K562 (cell line): Measurements from ENCODE around the gene C11orf52. TPM values are rescaled to one million over a fixed set of nuclear protein-coding genes. Genes with fewer than 3 reads are reported as not detected.

ENCODE experiments used
- ATAC-seq: fragments of 200-7000 bp; cut with Tn5 transposase; 3 replicates; pipeline ENCODE4 v1.9.1; 2020; ENCODE audit warnings: moderate library complexity
- BruUV-seq: library from RNA; stranded (reverse); fragments of 400-500 nt; replicated peaks from 2 replicates; lab custom pipeline; 2021; lab: Mats Ljungman, UMichigan
- CTCF ChIA-PET: fragments of 300-600 bp; formaldehyde crosslinking; extraction: SDS; loops from one replicate; lab custom pipeline; 2021; ENCODE audit warnings: low intra/inter-chr PET ratio; lab: Yijun Ruan, JAX
- POLR2A ChIA-PET: fragments of 300-600, 350-650 bp; sonication (Branson Sonifier 250); formaldehyde crosslinking; extraction: SDS; loops from one replicate; lab custom pipeline; 2021; ENCODE audit warnings: antibody characterized with exemption, inconsistent platforms; lab: Yijun Ruan, JAX
- DNase-seq, 4 experiments: peaks; one replicate each; pipeline versions ENCODE4 v3.0.0 to v3.0.0-alpha.2; 2011 to 2018; ENCODE audit warnings: low spot score in 3 of 4, mixed read lengths in 3 of 4; ENCODE audit errors: extremely low read depth in 1 of 4
- FAIRE-seq: peaks from 2 replicates; lab custom pipeline; 2011; peaks lifted over from hg19 to GRCh38; lab: Jason Lieb, UNC
- H2AFZ ChIP-seq: 2 replicates; pipeline ENCODE4 v1.6.0; 2011; ENCODE audit warnings: low read depth, low read length, control low read depth, inconsistent platforms
- H3K27ac ChIP-seq: fragments of 200-600 bp; 3 replicates; pipeline ENCODE4 v1.8.0; 2011; ENCODE audit warnings: low read depth, mild to moderate bottlenecking, control low read depth, inconsistent platforms, low read length, moderate library complexity, mixed read lengths; ENCODE audit errors: extremely low read depth
- H3K27me3 ChIP-seq, 2 experiments: fragments of 300-600 bp in 1 of 2; 2 replicates in 1 of 2; 3 replicates in 1 of 2; pipeline versions ENCODE4 v1.6.0 to v1.8.0; 2011; ENCODE audit warnings: inconsistent platforms in 2 of 2, low read length in 2 of 2, mild to moderate bottlenecking in 1 of 2, mixed read lengths in 1 of 2, moderate library complexity in 1 of 2; ENCODE audit not compliant: control insufficient read depth in 2 of 2, insufficient read depth in 2 of 2
- H3K36me3 ChIP-seq: fragments of 300-600 bp; 3 replicates; pipeline ENCODE4 v1.8.0; 2011; ENCODE audit warnings: mild to moderate bottlenecking, low read length, inconsistent platforms; ENCODE audit not compliant: control insufficient read depth, insufficient read depth
- H3K4me1 ChIP-seq, 2 experiments: fragments of 200-600 bp in 1 of 2; replicated peaks in 1 of 2; 2 replicates in 1 of 2; 3 replicates in 1 of 2; pipeline versions ENCODE4 v1.5.1 to v1.8.0; 2011; ENCODE audit warnings: inconsistent platforms in 2 of 2, low read length in 2 of 2, mild to moderate bottlenecking in 1 of 2, mixed read lengths in 1 of 2, moderate library complexity in 1 of 2; ENCODE audit not compliant: control insufficient read depth in 2 of 2, insufficient read depth in 2 of 2
- H3K4me2 ChIP-seq: 2 replicates; pipeline ENCODE4 v1.6.1; 2011; ENCODE audit warnings: low read length, control low read depth, inconsistent platforms, mixed read lengths; ENCODE audit not compliant: insufficient read depth
- H3K4me3 ChIP-seq: fragments of 200-600 bp; sonication (generic), shearing (Covaris generic); 2 replicates; pipeline ENCODE4 v1.5.1; 2016; ENCODE audit warnings: control low read depth, inconsistent platforms
- H3K79me2 ChIP-seq: fragments of 200-600 bp; 3 replicates; pipeline ENCODE4 v1.8.0; 2011; ENCODE audit warnings: low read length, inconsistent platforms; ENCODE audit not compliant: control insufficient read depth, insufficient read depth
- H3K9ac ChIP-seq, 2 experiments: 2 replicates each; pipeline versions ENCODE4 v1.6.0 to v1.6.1; 2011; ENCODE audit warnings: low read depth in 2 of 2, low read length in 2 of 2, control low read depth in 1 of 2, inconsistent platforms in 1 of 2, mild to moderate bottlenecking in 1 of 2, mixed read lengths in 1 of 2; ENCODE audit not compliant: insufficient read depth in 1 of 2
- H3K9me1 ChIP-seq: one replicate; pipeline ENCODE4 v1.6.0; 2011; ENCODE audit warnings: inconsistent platforms, mild to moderate bottlenecking, low read length, moderate library complexity; ENCODE audit not compliant: control insufficient read depth, insufficient read depth
- H3K9me3 ChIP-seq: replicated peaks from 2 replicates; pipeline ENCODE4 v1.5.1; 2011; ENCODE audit warnings: low read depth, low read length, inconsistent platforms; ENCODE audit not compliant: control insufficient read depth, insufficient read depth
- H4K20me1 ChIP-seq: replicated peaks from 2 replicates; pipeline ENCODE4 v1.6.1; 2011; ENCODE audit warnings: low read length, inconsistent platforms, mixed read lengths; ENCODE audit not compliant: control insufficient read depth, insufficient read depth
- CEBPG ChIP-seq, 3 experiments: fragments of 200-800 bp in 1 of 3; sonication (Bioruptor generic) in 1 of 3; sonication (generic) in 1 of 3; formaldehyde crosslinking in 1 of 3; IDR thresholded peaks in 2 of 3; conservative IDR thresholded peaks in 1 of 3; 2 replicates each; pipeline versions ENCODE4 v1.6.1 to v1.8.0; 2016 to 2022; ENCODE audit warnings: missing compliant biosample characterization in 2 of 3, missing genetic modification characterization in 2 of 3, mild to moderate bottlenecking in 1 of 3, missing genetic modification reagents in 1 of 3
- CHD4 ChIP-seq: fragments of 200-600 bp; sonication (generic); IDR thresholded peaks from 3 replicates; pipeline ENCODE4 v1.6.1; 2012; ENCODE audit warnings: low read depth, mild to moderate bottlenecking, mixed read lengths, low read length, inconsistent platforms; ENCODE audit not compliant: insufficient read depth, insufficient replicate concordance, poor library complexity, severe bottlenecking
- CREB3L1 ChIP-seq: fragments of 450-650 bp; IDR thresholded peaks from 2 replicates; pipeline ENCODE4 v1.6.1; 2014; ENCODE audit warnings: low read depth, mild to moderate bottlenecking, moderate library complexity, borderline replicate concordance
- ILK ChIP-seq: fragments of 450-650 bp; IDR thresholded peaks from 2 replicates; pipeline ENCODE4 v1.6.1; 2016; ENCODE audit warnings: missing genetic modification characterization, low read depth, mild to moderate bottlenecking, missing compliant biosample characterization, moderate library complexity, borderline replicate concordance
- MAFK ChIP-seq: IDR thresholded peaks from 2 replicates; pipeline ENCODE4 v1.6.1; 2011; ENCODE audit warnings: low read length, improper control_type of control experiment
- MCM5 ChIP-seq: fragments of 450-650 bp; IDR thresholded peaks from 2 replicates; pipeline ENCODE4 v1.6.1; 2016; ENCODE audit warnings: low read depth
- NFIX ChIP-seq: fragments of 250-450 bp; sonication (Bioruptor Pico); IDR thresholded peaks from 2 replicates; pipeline ENCODE4 v1.4.0; 2020; ENCODE audit warnings: low read depth, mild to moderate bottlenecking, moderate library complexity
- RBM22 ChIP-seq: fragments of 200-400 bp; formaldehyde crosslinking; IDR thresholded peaks from 2 replicates; pipeline ENCODE4 v1.6.1; 2018; ENCODE audit warnings: low read length, low read depth; ENCODE audit not compliant: poor library complexity, severe bottlenecking
- SRSF1 ChIP-seq: fragments of 200-400 bp; formaldehyde crosslinking; IDR thresholded peaks from 2 replicates; pipeline ENCODE4 v1.6.1; 2017; ENCODE audit warnings: mild to moderate bottlenecking, low read depth, low read length, moderate library complexity
- STAT5B ChIP-seq: fragments of 250-450 bp; sonication (Bioruptor Pico); IDR thresholded peaks from 2 replicates; pipeline ENCODE4 v1.8.0; 2021; ENCODE audit warnings: mild to moderate bottlenecking, inconsistent platforms
- TAL1 ChIP-seq: fragments of 450-650 bp; IDR thresholded peaks from 2 replicates; pipeline ENCODE4 v1.6.1; 2016; ENCODE audit warnings: mild to moderate bottlenecking
- YBX1 ChIP-seq: fragments of 450-650 bp; IDR thresholded peaks from 2 replicates; pipeline ENCODE4 v1.7.1; 2016; ENCODE audit warnings: mild to moderate bottlenecking
- ZBTB43 ChIP-seq: sonication (generic); formaldehyde crosslinking; IDR thresholded peaks from 2 replicates; pipeline ENCODE4 v1.8.0; 2023; ENCODE audit warnings: mild to moderate bottlenecking, missing genetic modification reagents
- ZBTB8A ChIP-seq: fragments of 450-650 bp; IDR thresholded peaks from 2 replicates; pipeline ENCODE4 v1.6.1; 2018; ENCODE audit warnings: mild to moderate bottlenecking, moderate library complexity; ENCODE audit not compliant: partially characterized antibody
- ZFPM2 ChIP-seq: fragments of 250-450 bp; sonication (Bioruptor Pico); IDR thresholded peaks from 2 replicates; pipeline ENCODE4 v1.5.1; 2022; ENCODE audit warnings: mild to moderate bottlenecking
- ZNF212 ChIP-seq: fragments of 450-650 bp; formaldehyde crosslinking; IDR thresholded peaks from 2 replicates; pipeline ENCODE4 v1.4.0; 2020; ENCODE audit warnings: mild to moderate bottlenecking
- ZNF239 ChIP-seq: fragments of 250-450 bp; sonication (Bioruptor Pico); IDR thresholded peaks from 2 replicates; pipeline ENCODE4 v1.4.0; 2020; ENCODE audit warnings: mild to moderate bottlenecking
- ZNF512 ChIP-seq: IDR thresholded peaks from 2 replicates; pipeline ENCODE4 v1.6.1; 2016; ENCODE audit warnings: missing genetic modification characterization, missing compliant biosample characterization
- ZNF717 ChIP-seq: fragments of 250-450 bp; sonication (Bioruptor Pico); IDR thresholded peaks from 2 replicates; pipeline ENCODE4 v1.5.0; 2021
- WGBS: fragments of 100-300 bp; shearing (Covaris generic); methylation state at CpG from one replicate; pipeline ENCODE4 v1.1.6; 2016; ENCODE audit warnings: low coverage, mixed read lengths; ENCODE audit not compliant: insufficient coverage; ENCODE audit errors: missing lambda C conversion rate; 5-methylcytosine and 5-hydroxymethylcytosine counted together
- in situ Hi-C: fragments of 300-500 bp; cut with MboI; formaldehyde crosslinking; loops from 4 replicates; pipeline ENCODE4 v1.15.0; 2018; ENCODE audit warnings: inconsistent platforms, mixed read lengths
- intact Hi-C: fragments of 100-400 bp; cut with micrococcal nuclease; formaldehyde crosslinking; loops from 2 replicates; pipeline ENCODE4 v1.14.2; 2022
- polyA plus RNA-seq, 8 experiments: library from polyadenylated mRNA; depleted of rRNA in 4 of 8; stranded (reverse) in 5 of 8; unstranded in 3 of 8; fragments of >200 nt; fragmentation: Nextera tagmentation in 2 of 8; fragmentation: Illumina TruSeq in 1 of 8; extraction: Ambion mirVana in 2 of 8; extraction: Trizol in 1 of 8; gene quantifications; 2 replicates each; pipeline versions ENCODE4 v1.2.1 to v1.2.3, GENCODE V29; 2011 to 2014; ENCODE audit warnings: inconsistent platforms in 1 of 8, missing spikeins in 1 of 8
- total RNA-seq, 7 experiments: library from RNA; depleted of rRNA in 6 of 7; stranded (reverse); fragments of >200 nt in 6 of 7; fragmentation: Illumina TruSeq in 2 of 7; extraction: Trizol in 2 of 7; gene quantifications; 2 replicates each; pipeline versions ENCODE4 v1.2.1 to v1.2.3, GENCODE V29; 2011 to 2021; ENCODE audit warnings: low replicate concordance in 1 of 7

Gene C11orf52
- total and polyA plus RNA-seq, 9 of the 15 experiments (the other 6 are each of a cell fraction or from before 2014, with no cell fraction given): 0.29 to 2.9 (median 1.0) TPM

- TF ChIP-seq CEBPG (CRISPR knock-in tag; IDR thresholded peaks at IDR 0.05) (peak; percentile 54; the same call in 1 of the 2 replicates), CEBPG (tag; conservative IDR thresholded peaks at IDR 0.05 in 1 of 2, IDR thresholded peaks at IDR 0.05 in 1 of 2) (peak; percentile 53 to 75), STAT5B (CRISPR knock-in tag) (no peak)
Measured at GRCh38 chr11:111886844-111887243, 31.9 kb upstream of the C11orf52 start (continued).

GRCh38 chr11:111905411-111905810 lies 13.3 kb upstream of the C11orf52 start:
- no peak overlapping the region for H3K4me2 ChIP-seq
- no peaks in the 10 kb centered on the region for H4K20me1 ChIP-seq
- ATAC-seq (no peak), FAIRE-seq (no peak), DNase-seq (no peak)
- H3K4me1 ChIP-seq: peaks cover 7 to 15% of the 10 kb centered on the region in 2 experiments; a peak in 4 of 5 replicates
- no peaks in the 10 kb centered on the region for H3K36me3 ChIP-seq
- H3K27ac ChIP-seq: no peak overlapping the region
- H2AFZ ChIP-seq: no peak overlapping the region
- POLR2A ChIA-PET: no interaction called here
- CTCF ChIA-PET: no interaction called here
- H3K79me2 ChIP-seq: no peaks in the 10 kb centered on the region
- peaks cover 5% of the 10 kb centered on the region; the same call in 1 of the 2 replicates for H3K9me3 ChIP-seq
- H3K9ac ChIP-seq: no peak overlapping the region
- no peaks in the 10 kb centered on the region for H3K9me1 ChIP-seq
- intact Hi-C loops: no loop called here
- in situ Hi-C loops: no loop called here
- no TSS peak for BruUV-seq
- H3K27me3 ChIP-seq: no peaks in the 10 kb centered on the region
- no peak overlapping the region for H3K4me3 ChIP-seq
- WGBS: 47% methylated on average over 2 of the region's 2 CpGs
- TF ChIP-seq CREB3L1 (no peak), YBX1 (no peak), SRSF1 (no peak), ZFPM2 (CRISPR knock-in tag) (no peak), ILK (tag) (no peak), TAL1 (no peak), ZNF212 (CRISPR knock-in tag) (no peak), NFIX (CRISPR knock-in tag) (no peak), CHD4 (no peak), ZBTB43 (CRISPR knock-in tag) (no peak), ZNF512 (no peak), ZBTB8A (no peak), RBM22 (no peak), ZNF239 (CRISPR knock-in tag) (no peak), MCM5 (no peak), ZNF717 (no peak), MAFK (no peak)
